BE2C (cell line): ENCODE measurements around the gene PARD6G.

Experiments used
- DNase-seq: peaks from one replicate; pipeline ENCODE4 v3.0.0-alpha.2; 2020
- H3K27me3 ChIP-seq: fragments of 250-450 bp; sonication (Bioruptor Pico); 2 replicates; pipeline ENCODE4 v1.5.1; 2020; ENCODE audit warnings: mild to moderate bottlenecking
- H3K36me3 ChIP-seq: fragments of 250-450 bp; sonication (Bioruptor Pico); 2 replicates; pipeline ENCODE4 v1.5.1; 2020; ENCODE audit warnings: mild to moderate bottlenecking
- H3K4me1 ChIP-seq: fragments of 250-450 bp; sonication (Bioruptor Pico); 2 replicates; pipeline ENCODE4 v1.5.1; 2020
- H3K4me3 ChIP-seq: 2 replicates; pipeline ENCODE4 v1.5.1; 2011; ENCODE audit warnings: low read depth, low read length
- H3K9me3 ChIP-seq: fragments of 250-450 bp; sonication (Bioruptor Pico); 2 replicates; pipeline ENCODE4 v1.5.1; 2020
- CTCF ChIP-seq: IDR thresholded peaks from 2 replicates; pipeline ENCODE4 v1.5.1; 2012; ENCODE audit warnings: mild to moderate bottlenecking, low read depth, low read length

PARD6G gene

GRCh38 chr18:80254971-80255500 is 7.7 kb upstream of the PARD6G start:
- no peak for DNase-seq
- Histone ChIP-seq H3K9me3 (no peaks in the 10 kb centered on the region), H3K27me3 (no peaks in the 10 kb centered on the region), H3K36me3 (no peaks in the 10 kb centered on the region), H3K4me3 (no peak overlapping the region), H3K4me1 (no peaks in the 10 kb centered on the region)
- no peak for TF ChIP-seq CTCF

DNA sequence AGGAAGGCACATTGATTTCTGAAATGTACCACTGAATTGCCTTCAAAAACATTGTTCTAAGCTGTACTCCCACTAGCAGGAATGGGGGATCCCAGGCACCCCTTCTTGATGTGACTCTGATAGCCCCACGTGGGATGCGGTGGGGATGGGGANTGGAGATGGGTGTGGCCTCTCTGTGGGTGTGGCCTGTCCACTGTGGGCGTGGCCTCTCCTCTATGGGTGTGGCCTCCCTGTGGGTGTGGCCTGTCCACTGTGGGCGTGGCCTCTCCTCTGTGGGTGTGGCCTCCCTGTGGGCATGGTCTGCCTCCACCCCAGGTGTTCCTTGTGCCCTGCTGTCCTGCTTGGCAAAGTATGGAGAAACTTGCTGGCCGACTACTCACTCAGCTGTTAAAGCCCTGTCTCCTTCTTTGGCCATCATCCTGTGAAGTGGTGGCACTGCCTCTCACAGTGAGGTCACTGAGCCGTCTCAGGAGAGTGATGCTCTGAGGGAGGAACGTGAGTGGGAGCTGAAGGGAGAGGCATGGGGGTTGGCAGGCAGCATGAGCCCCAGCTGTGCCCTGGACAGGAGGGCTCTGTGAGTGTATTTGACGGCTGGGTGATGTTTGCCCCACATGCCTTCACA is 6.7 kb upstream of the PARD6G start:
- no peak for TF ChIP-seq CTCF
- no peaks in the 10 kb centered on the region for H3K27me3 ChIP-seq
- H3K4me1 ChIP-seq, result no peaks in the 10 kb centered on the region
- no peaks in the 10 kb centered on the region for H3K36me3 ChIP-seq
- no peaks in the 10 kb centered on the region for H3K9me3 ChIP-seq
- no peak overlapping the region for H3K4me3 ChIP-seq
- peak; percentile 25 for DNase-seq

DNA sequence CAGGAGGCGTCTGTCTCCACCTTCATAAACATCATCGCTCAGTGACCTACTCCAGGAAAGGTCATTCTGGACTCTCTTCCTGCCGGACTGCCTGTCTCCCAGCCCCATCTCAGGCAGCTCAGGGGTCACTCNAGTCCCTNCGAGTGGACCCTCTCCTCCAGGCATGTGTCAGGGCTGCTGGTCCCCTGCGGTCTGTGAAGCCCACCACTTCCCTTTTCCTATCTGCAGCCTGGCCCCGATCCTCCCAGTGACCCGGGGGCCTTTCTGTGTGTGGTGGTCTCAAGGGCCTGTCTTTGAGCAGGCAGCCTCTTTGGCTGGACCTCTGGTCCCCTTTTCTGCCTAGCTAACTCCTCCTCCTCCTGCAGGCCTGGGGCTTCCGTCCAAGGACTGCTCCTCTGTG is 5.9 kb upstream of the PARD6G start:
- H3K27me3 ChIP-seq, result no peaks in the 10 kb centered on the region

GRCh38 chr18:80252136-80252535 is 4.8 kb upstream of the PARD6G start:
- no peaks in the 10 kb centered on the region for H3K27me3 ChIP-seq
- no peaks in the 10 kb centered on the region for H3K9me3 ChIP-seq
- DNase-seq, result no peak
- no peaks in the 10 kb centered on the region for H3K4me1 ChIP-seq
- H3K4me3 ChIP-seq, result no peak overlapping the region
- H3K36me3 ChIP-seq, result no peaks in the 10 kb centered on the region
- no peak for TF ChIP-seq CTCF

More for the DNA sequence above, 5.9 kb upstream of the PARD6G start:
- H3K4me1 ChIP-seq, result no peaks in the 10 kb centered on the region
- no peak for TF ChIP-seq CTCF
- no peaks in the 10 kb centered on the region for H3K36me3 ChIP-seq
- DNase-seq, result no peak
- no peaks in the 10 kb centered on the region for H3K9me3 ChIP-seq
- H3K4me3 ChIP-seq, result no peak overlapping the region

GRCh38 chr18:80251700-80252099 is 4.4 kb upstream of the PARD6G start:
- H3K36me3 ChIP-seq, result no peaks in the 10 kb centered on the region
- no peaks in the 10 kb centered on the region for H3K27me3 ChIP-seq
- TF ChIP-seq CTCF, result no peak
- DNase-seq, result no peak
- no peaks in the 10 kb centered on the region for H3K4me1 ChIP-seq
- H3K4me3 ChIP-seq, result no peak overlapping the region
- no peaks in the 10 kb centered on the region for H3K9me3 ChIP-seq

DNA sequence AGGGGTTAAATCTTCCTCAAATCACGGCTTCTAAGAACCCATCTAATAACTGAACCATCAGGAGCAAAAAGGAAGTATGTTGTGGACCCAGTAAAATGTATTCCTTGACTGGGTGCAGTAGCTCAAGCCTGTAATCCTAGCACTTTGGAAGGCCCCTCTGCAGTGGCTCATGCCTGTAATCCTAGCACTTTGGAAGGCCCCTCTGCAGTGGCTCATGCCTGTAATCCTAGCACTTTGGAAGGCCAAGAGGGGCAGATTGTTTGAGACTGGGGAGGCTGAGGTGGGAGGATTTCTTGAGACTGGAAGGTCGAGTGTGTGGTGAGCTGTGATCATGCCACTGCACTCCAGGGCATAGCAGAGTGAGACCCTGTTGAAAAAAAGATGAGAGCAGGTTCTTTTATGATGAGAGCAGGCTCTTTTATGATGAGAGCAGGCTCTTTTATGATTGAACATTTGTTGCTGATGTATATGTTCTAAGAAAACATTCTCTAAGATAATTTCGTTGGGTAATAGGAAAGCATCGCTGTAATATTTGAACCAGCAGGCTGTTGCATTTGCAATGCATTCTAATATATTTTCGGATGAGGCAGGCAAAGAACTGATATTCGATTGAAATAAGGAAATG is 3.5 kb upstream of the PARD6G start:
- DNase-seq, result no peak
- H3K4me1 ChIP-seq, result no peaks in the 10 kb centered on the region
- H3K9me3 ChIP-seq, result no peaks in the 10 kb centered on the region
- H3K36me3 ChIP-seq, result no peaks in the 10 kb centered on the region
- TF ChIP-seq CTCF, result no peak
- H3K27me3 ChIP-seq, result no peaks in the 10 kb centered on the region
- no peak overlapping the region for H3K4me3 ChIP-seq
